Measurements from ENCODE around the gene PFKFB2.

Gene PFKFB2

GRCh38 chr1:207077470-207078377, 24.6 kb downstream of the PFKFB2 start:
- peak; percentile 83 for TF ChIP-seq CTCF (IDR thresholded peaks at IDR 0.05; ENCODE audit: insufficient read depth, low read length, poor library complexity, severe bottlenecking)
- peak; percentile 41 for DNase-seq (ENCODE audit: extremely low read depth, insufficient read length)
- no peaks in the 10 kb centered on the region for H3K36me3 ChIP-seq (ENCODE audit: control insufficient read depth, insufficient read depth, low read length)
- H3K4me3 ChIP-seq (replicated peaks; ENCODE audit: low read depth, low read length) = no peak overlapping the region
- H3K27me3 ChIP-seq (replicated peaks; ENCODE audit: control insufficient read depth, insufficient read depth, low read length) = no peaks in the 10 kb centered on the region

GRCh38 chr1:207078578-207079132, 25.6 kb downstream of the PFKFB2 start:
- Histone ChIP-seq H3K27me3 (replicated peaks; ENCODE audit: control insufficient read depth, insufficient read depth, low read length) (no peaks in the 10 kb centered on the region), H3K36me3 (ENCODE audit: control insufficient read depth, insufficient read depth, low read length) (no peaks in the 10 kb centered on the region), H3K4me3 (replicated peaks; ENCODE audit: low read depth, low read length) (no peak overlapping the region)
- no peak for DNase-seq (ENCODE audit: extremely low read depth, insufficient read length)
- no peak for TF ChIP-seq CTCF (IDR thresholded peaks at IDR 0.05; ENCODE audit: insufficient read depth, low read length, poor library complexity, severe bottlenecking)

- Histone ChIP-seq H3K4me3 (replicated peaks; ENCODE audit: low read depth, low read length) (no peak overlapping the region), H3K27me3 (replicated peaks; ENCODE audit: control insufficient read depth, insufficient read depth, low read length) (no peaks in the 10 kb centered on the region), H3K36me3 (ENCODE audit: control insufficient read depth, insufficient read depth, low read length) (no peaks in the 10 kb centered on the region)
- no peak for DNase-seq (ENCODE audit: extremely low read depth, insufficient read length)
- no peak for TF ChIP-seq CTCF (IDR thresholded peaks at IDR 0.05; ENCODE audit: insufficient read depth, low read length, poor library complexity, severe bottlenecking)
Measured at GRCh38 chr1:207079706-207080241, 26.7 kb downstream of the PFKFB2 start.

GRCh38 chr1:207081088-207081487, 28.0 kb downstream of the PFKFB2 start:
- no peaks in the 10 kb centered on the region for H3K36me3 ChIP-seq (ENCODE audit: control insufficient read depth, insufficient read depth, low read length)
- no peak for TF ChIP-seq CTCF (IDR thresholded peaks at IDR 0.05; ENCODE audit: insufficient read depth, low read length, poor library complexity, severe bottlenecking)
- no peak for DNase-seq (ENCODE audit: extremely low read depth, insufficient read length)
- H3K4me3 ChIP-seq (replicated peaks; ENCODE audit: low read depth, low read length) = no peak overlapping the region
- no peaks in the 10 kb centered on the region for H3K27me3 ChIP-seq (replicated peaks; ENCODE audit: control insufficient read depth, insufficient read depth, low read length)

- H3K36me3 ChIP-seq (ENCODE audit: control insufficient read depth, insufficient read depth, low read length) = no peaks in the 10 kb centered on the region
- H3K27me3 ChIP-seq (replicated peaks; ENCODE audit: control insufficient read depth, insufficient read depth, low read length) = no peaks in the 10 kb centered on the region
- no peak for DNase-seq (ENCODE audit: extremely low read depth, insufficient read length)
- no peak overlapping the region for H3K4me3 ChIP-seq (replicated peaks; ENCODE audit: low read depth, low read length)
- TF ChIP-seq CTCF (IDR thresholded peaks at IDR 0.05; ENCODE audit: insufficient read depth, low read length, poor library complexity, severe bottlenecking) = no peak
Measured at GRCh38 chr1:207081806-207082205, 28.7 kb downstream of the PFKFB2 start.

All from GM06990 (cell line).